Measurements from ENCODE around the gene CTNNA3. TPM values are rescaled to one million over a fixed set of nuclear protein-coding genes. Genes with fewer than 3 reads are reported as not detected.

CTNNA3 gene
- 0.22 and 0.26 TPM in 2 replicates for total RNA-seq

DNA sequence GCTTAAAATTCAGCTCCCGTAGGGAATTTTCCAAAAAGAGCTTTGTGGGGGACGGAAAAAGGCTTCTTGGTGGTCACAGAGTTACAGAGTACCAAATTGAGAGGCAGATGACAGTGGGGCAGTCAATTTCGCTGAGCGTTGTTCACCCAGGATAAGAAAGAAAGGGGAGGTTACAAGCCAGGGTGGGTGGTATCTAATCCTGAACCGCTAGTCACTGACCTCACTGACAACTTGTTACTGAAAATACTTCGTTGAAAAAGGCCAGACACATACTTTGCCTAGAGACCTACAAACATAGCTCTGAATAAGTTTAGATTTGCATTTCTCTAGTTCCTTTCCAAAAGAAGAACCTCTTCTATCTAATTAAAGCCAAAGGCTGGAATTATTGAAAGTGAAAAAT is at the start of gene CTNNA3:
Gene CTNNA3 (minus strand): TSS at position 167 of the 400 bp plus-strand sequence.

DNA sequence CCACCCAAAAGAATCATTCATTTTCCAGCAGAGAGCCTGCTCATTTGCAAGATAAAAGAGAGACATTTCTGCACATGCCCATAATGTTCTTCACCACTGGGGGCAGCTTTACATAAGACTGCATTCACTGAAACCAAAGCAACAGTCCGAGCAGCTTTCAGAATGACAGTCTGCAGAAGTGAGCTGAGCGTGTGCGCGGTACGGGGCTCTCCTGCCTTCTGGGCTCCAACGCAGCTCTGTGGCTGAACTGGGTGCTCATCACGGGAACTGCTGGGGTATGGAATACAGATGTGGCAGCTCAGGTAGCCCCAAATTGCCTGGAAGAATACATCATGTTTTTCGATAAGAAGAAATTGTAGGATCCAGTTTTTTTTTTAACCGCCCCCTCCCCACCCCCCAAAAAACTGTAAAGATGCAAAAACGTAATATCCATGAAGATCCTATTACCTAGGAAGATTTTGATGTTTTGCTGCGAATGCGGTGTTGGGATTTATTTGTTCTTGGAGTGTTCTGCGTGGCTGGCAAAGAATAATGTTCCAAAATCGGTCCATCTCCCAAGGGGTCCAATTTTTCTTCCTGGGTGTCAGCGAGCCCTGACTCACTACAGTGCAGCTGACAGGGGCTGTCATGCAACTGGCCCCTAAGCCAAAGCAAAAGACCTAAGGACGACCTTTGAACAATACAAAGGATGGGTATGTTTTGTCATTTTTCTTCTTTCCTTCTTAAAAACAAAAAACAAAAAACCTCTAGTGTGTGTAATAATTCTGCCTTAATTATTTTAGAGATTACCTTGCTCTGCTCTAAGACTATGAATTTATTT is 769.9 kb downstream of the CTNNA3 start, which contains the start of gene LRRTM3:
Gene LRRTM3 (plus strand): TSS at position 141 of the 820 bp plus-strand sequence.

Other genes starting within 250 kb of the CTNNA3 start
- 1.3 and 1.5 TPM in 2 replicates for gene DNAJC12, start 142.0 kb upstream of the CTNNA3 start, total RNA-seq
- gene SIRT1, start 188.5 kb upstream of the CTNNA3 start, total RNA-seq, result 9.1 and 10.5 TPM in 2 replicates